Left ventricle myocardium inferior (tissue), 1 donor: ENCODE measurements around the gene SH3GL1. TPM values are rescaled to one million over a fixed set of nuclear protein-coding genes. Genes with fewer than 3 reads are reported as not detected.

Experiments
- DNase-seq: peaks from one replicate; pipeline ENCODE4 v3.0.0-alpha.2; 2020
- H3K27ac ChIP-seq: fragments of 200-600 bp; replicated peaks from 2 replicates; pipeline ENCODE4 v1.8.0; 2021
- H3K27me3 ChIP-seq: fragments of 200-600 bp; 2 replicates; pipeline ENCODE4 v1.8.0; 2021; ENCODE audit warnings: low read depth
- H3K36me3 ChIP-seq: fragments of 200-600 bp; 2 replicates; pipeline ENCODE4 v1.8.0; 2021
- H3K4me1 ChIP-seq: fragments of 200-600 bp; 2 replicates; pipeline ENCODE4 v1.8.0; 2021
- H3K4me3 ChIP-seq: fragments of 200-600 bp; 2 replicates; pipeline ENCODE4 v1.8.0; 2021; ENCODE audit warnings: mild to moderate bottlenecking, moderate library complexity
- H3K9me3 ChIP-seq: fragments of 200-600 bp; replicated peaks from 2 replicates; pipeline ENCODE4 v1.8.0; 2021
- intact Hi-C: fragments of 100-400 bp; cut with micrococcal nuclease; formaldehyde crosslinking; loops from one replicate; pipeline ENCODE4 v1.11.0; 2022
- total RNA-seq: library from RNA; stranded (reverse); fragmentation: NEBNext Ultra II Directional; extraction: Animal tissue kit (Norgen Biotek cat#: 25700); gene quantifications from one replicate; pipeline ENCODE4 v1.2.1, GENCODE V29; 2021
- TF ChIP-seq, protein P1 (sequence below): fragments of 200-600 bp; IDR thresholded peaks from 2 replicates; pipeline ENCODE4 v1.8.0; 2021; ENCODE audit warnings: antibody characterized with exemption, mild to moderate bottlenecking, borderline replicate concordance
- donor health status: DM: no; HTN: yes; CAD: no; lungs with severe emphysema.

Gene SH3GL1
- total RNA-seq, 1 donor from 2014 or later: 18.6 TPM

DNA sequence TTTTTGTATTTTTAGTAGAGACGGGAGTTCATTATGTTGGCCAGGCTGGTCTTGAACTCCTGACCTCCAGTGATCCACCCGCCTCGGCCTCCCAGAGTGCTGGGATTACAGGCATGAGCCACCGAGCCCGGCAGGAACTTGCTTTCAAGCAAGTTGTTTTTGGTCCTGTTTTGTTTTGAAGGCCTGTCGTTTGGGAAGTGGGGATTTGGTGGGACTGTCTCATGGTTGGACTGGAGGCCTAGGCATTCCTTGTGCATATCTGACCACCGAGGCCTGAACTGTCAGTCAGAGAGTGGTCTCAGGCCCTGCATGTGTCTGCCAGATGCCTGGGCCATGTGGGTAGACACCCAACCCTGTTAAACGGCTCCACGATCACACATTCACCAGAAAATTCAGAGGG lies 30.9 kb upstream of the SH3GL1 start:
- Histone ChIP-seq H3K9me3 (no peaks in the 10 kb centered on the region), H3K4me3 (no peak overlapping the region), H3K27ac (no peak overlapping the region), H3K27me3 (no peaks in the 10 kb centered on the region), H3K4me1 (no peaks in the 10 kb centered on the region), H3K36me3 (peaks cover 35% of the 10 kb centered on the region)
- TF ChIP-seq, protein P1, sequence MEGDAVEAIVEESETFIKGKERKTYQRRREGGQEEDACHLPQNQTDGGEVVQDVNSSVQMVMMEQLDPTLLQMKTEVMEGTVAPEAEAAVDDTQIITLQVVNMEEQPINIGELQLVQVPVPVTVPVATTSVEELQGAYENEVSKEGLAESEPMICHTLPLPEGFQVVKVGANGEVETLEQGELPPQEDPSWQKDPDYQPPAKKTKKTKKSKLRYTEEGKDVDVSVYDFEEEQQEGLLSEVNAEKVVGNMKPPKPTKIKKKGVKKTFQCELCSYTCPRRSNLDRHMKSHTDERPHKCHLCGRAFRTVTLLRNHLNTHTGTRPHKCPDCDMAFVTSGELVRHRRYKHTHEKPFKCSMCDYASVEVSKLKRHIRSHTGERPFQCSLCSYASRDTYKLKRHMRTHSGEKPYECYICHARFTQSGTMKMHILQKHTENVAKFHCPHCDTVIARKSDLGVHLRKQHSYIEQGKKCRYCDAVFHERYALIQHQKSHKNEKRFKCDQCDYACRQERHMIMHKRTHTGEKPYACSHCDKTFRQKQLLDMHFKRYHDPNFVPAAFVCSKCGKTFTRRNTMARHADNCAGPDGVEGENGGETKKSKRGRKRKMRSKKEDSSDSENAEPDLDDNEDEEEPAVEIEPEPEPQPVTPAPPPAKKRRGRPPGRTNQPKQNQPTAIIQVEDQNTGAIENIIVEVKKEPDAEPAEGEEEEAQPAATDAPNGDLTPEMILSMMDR: no peak
- no peak for DNase-seq
- intact Hi-C loops: no loop called here

DNA sequence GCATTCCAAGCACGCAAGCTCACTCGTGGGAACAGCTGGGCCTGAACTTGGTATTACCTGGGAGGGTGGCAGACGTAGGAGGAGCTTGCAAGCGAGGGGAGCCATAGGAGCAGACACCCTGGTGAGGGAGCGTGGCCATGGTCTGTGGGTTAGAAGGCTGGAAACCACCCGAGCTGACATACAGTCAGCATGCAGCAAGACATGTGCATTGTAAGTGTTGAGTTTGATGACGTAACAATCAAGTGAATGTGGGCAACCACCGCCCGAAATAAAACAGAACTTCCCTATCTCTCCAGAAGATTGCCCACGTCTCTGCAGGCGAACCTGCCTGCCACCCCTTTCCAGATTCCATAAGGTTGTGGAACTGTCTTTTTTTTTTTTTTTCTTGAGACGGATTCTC lies 30.4 kb upstream of the SH3GL1 start:
- H3K27ac ChIP-seq: no peak overlapping the region
- intact Hi-C loops: no loop called here
- H3K27me3 ChIP-seq: no peaks in the 10 kb centered on the region
- DNase-seq: no peak
- H3K4me3 ChIP-seq: no peak overlapping the region
- no peaks in the 10 kb centered on the region for H3K4me1 ChIP-seq
- peaks cover 35% of the 10 kb centered on the region for H3K36me3 ChIP-seq
- H3K9me3 ChIP-seq: no peaks in the 10 kb centered on the region
- TF ChIP-seq, protein P1: no peak

DNA sequence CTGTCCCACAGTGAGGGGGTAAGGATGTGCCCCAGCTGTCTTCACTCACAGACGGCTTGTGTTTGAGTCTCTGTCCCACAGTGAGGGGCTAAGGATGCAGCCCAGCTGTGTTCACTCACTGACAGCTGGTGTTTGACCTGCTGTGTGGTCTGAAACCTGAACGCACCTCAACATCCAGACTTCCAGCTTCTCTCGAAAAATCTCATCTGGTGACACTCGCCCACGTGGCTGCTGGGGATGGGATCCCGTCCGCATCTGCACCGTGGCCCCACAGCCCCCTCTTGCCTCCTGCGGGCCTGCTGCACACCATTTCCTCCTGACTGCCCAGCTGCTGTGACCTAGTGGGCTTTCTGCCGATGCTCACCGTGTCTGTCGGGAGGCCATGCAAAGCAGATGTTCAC lies 29.4 kb upstream of the SH3GL1 start:
- no peaks in the 10 kb centered on the region for H3K9me3 ChIP-seq
- TF ChIP-seq, protein P1: no peak
- intact Hi-C loops: no loop called here
- no peak overlapping the region for H3K27ac ChIP-seq
- H3K36me3 ChIP-seq: peaks cover 35% of the 10 kb centered on the region
- H3K4me3 ChIP-seq: no peak overlapping the region
- DNase-seq: no peak
- no peaks in the 10 kb centered on the region for H3K4me1 ChIP-seq
- H3K27me3 ChIP-seq: no peaks in the 10 kb centered on the region

DNA sequence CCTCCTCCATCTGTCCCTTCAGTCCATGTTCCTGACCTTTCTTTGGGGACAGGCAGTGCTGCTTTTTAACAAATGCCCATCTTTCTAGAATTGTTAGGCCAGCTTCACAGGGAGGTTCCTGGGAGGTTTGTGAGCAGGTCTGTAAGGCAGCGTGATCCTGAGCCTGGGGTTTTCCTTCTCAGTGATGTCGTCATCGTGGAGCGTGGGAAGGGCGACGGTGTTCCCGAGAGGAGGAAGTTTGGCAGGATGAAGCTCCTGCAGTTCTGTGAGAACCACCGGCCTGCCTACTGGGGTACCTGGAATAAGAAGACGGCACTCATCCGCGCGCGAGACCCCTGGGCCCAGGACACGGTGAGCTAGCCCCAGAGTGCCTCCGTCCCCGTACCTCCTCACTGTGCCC lies 28.9 kb upstream of the SH3GL1 start:
- TF ChIP-seq, protein P1: no peak
- intact Hi-C loops: no loop called here
- H3K27me3 ChIP-seq: no peaks in the 10 kb centered on the region
- peaks cover 31% of the 10 kb centered on the region for H3K36me3 ChIP-seq
- no peaks in the 10 kb centered on the region for H3K9me3 ChIP-seq
- no peak for DNase-seq
- no peak overlapping the region for H3K4me3 ChIP-seq
- no peaks in the 10 kb centered on the region for H3K4me1 ChIP-seq
- H3K27ac ChIP-seq: no peak overlapping the region

DNA sequence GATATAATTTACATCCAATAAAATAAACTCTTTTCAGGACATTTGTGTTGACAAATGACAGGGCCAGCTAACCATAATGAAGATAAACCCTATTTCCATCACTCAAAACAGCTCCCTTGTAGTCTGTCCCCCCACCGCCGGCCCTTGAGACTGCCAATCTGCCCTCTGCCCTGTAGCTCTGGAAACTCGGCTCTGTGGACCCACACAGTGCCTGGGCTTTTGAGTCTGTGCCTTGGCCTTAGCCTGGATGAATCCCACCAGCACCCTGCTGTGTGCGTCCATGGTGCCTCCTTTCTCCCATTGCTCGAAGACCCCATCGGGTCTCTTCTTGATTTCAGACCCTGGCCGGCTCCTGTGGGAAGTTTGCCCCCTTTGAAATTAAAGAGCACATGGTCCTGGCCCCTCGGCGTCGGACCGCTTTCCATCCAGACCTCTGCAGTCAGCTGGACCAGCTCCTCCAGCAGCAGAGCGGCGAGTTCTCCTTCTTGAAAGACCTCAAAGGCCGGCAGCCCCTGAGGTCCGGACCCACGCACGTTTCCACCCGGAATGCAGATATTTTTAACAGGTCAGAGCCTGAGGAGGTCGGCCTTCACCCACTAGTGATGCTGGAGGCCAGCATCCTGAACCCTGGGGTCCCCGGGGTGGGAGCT lies 28.1 kb upstream of the SH3GL1 start:
- Histone ChIP-seq H3K4me1 (no peaks in the 10 kb centered on the region), H3K9me3 (no peaks in the 10 kb centered on the region), H3K4me3 (no peak overlapping the region), H3K27me3 (no peaks in the 10 kb centered on the region), H3K36me3 (peaks cover 34% of the 10 kb centered on the region), H3K27ac (no peak overlapping the region)
- TF ChIP-seq, protein P1: no peak
- intact Hi-C loops: no loop called here
- DNase-seq: no peak
